ENCODE data around the gene RCOR1. TPM values are rescaled to one million over a fixed set of nuclear protein-coding genes. Genes with fewer than 3 reads are reported as not detected.

RCOR1 gene
- total and polyA plus RNA-seq, 3 experiments from 2014 or later: 1.1 to 14.9 (median 14.5) TPM

DNA sequence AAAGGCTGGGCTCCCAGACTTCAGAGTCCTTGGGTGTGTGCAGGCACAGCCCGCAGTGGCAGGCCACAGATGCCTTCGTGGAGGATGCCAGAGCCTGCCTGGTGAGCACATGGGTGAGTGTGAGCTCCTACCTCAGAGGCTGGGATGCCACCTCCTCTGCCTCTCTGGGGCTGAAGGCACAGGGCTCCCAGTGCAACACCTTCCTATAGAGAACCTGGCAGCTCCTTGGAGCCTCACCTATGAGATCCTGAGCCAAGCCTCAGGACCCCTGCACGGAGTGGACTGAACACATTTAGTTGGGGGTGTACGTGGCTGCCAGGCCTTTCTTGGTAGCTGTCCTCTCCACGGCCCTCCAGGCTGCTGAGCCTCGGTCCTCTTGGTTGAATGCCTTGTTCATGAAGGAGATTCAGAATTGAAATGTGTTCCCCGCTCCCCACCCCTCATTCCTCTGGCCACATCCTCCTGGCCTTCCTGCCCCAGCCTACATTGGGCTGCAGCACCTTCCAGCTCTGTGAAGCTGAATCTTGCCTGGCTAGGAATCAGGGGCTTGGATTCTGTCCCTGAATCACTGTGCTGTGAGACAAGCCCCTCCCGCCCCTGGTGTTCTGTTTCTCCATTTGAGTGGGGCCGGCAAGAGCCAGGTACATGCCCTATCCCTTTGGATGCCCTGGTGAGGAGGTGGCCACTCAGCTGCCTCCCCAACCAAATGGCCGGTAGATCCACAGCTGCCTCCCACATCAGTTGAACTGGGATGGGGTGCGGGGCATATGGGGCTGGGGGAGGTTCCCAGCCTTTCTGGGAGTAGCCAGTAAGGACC is 146.1 kb downstream of the RCOR1 start:
- POLR2A ChIA-PET: no interaction called here
- no peaks in the 10 kb centered on the region for H3K4me1 Mint-ChIP-seq
- Histone ChIP-seq H3K27ac (ENCODE audit: low read depth, low read length) (no peak overlapping the region), H3K27me3 (ENCODE audit: insufficient read depth, low read length, poor library complexity, severe bottlenecking) (no peaks in the 10 kb centered on the region), H3K4me3 (ENCODE audit: low read length) (no peak overlapping the region), H3K4me1 (ENCODE audit: insufficient read depth, low read length) (no peaks in the 10 kb centered on the region), H3K36me3 (ENCODE audit: insufficient read depth, low read length) (no peaks in the 10 kb centered on the region), H3K9me3 (ENCODE audit: low read length) (no peaks in the 10 kb centered on the region)
- no peak for DNase-seq
- peaks cover 0 to 8% (median 4%) of the 10 kb centered on the region in 5 donors for H3K9me3 Mint-ChIP-seq
- no peak overlapping the region for H3K4me3 Mint-ChIP-seq
- peaks cover 4 to 16% (median 5%) of the 10 kb centered on the region in 3 donors for H3K36me3 Mint-ChIP-seq
- CTCF ChIA-PET: interaction anchor here (1.0 kb wide), 1 partner anchor 9 kb away, joined by 3 read pairs; no protein-coding TSS in a partner anchor
- H3K27ac Mint-ChIP-seq: peak overlapping the region in 1 of 8 donors; percentile 65
- H3K27me3 Mint-ChIP-seq: no peaks in the 10 kb centered on the region

DNA sequence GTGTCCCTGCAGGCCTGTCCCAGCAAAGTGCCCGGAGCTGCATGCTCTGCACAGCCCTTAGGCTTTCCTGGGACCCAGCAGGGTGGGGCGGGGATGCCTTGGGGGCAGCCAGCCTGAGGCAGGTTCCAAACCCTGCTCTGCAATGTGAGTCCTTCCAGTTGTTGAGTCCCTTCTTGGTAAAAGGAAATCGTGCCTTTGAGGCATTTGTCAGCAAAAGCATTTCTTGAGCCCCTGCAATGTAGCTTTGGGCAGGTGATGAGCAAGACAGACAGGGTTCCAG is 146.7 kb downstream of the RCOR1 start:
- H3K4me1 ChIP-seq (ENCODE audit: insufficient read depth, low read length): no peaks in the 10 kb centered on the region
- Mint-ChIP-seq H3K4me1 (no peaks in the 10 kb centered on the region), H3K9me3 (peaks cover 0 to 8% (median 4%) of the 10 kb centered on the region in 5 donors), H3K27ac (no peak overlapping the region), H3K36me3 (peaks cover 2 to 15% (median 5%) of the 10 kb centered on the region in 3 donors), H3K27me3 (no peaks in the 10 kb centered on the region), H3K4me3 (no peak overlapping the region)
- POLR2A ChIA-PET: no interaction called here
- H3K27me3 ChIP-seq (ENCODE audit: insufficient read depth, low read length, poor library complexity, severe bottlenecking): no peaks in the 10 kb centered on the region
- H3K4me3 ChIP-seq (ENCODE audit: low read length): no peak overlapping the region
- no peaks in the 10 kb centered on the region for H3K36me3 ChIP-seq (ENCODE audit: insufficient read depth, low read length)
- no peak for DNase-seq
- H3K9me3 ChIP-seq (ENCODE audit: low read length): no peaks in the 10 kb centered on the region
- no peak overlapping the region for H3K27ac ChIP-seq (ENCODE audit: low read depth, low read length)
- CTCF ChIA-PET: interaction anchor here (1.0 kb wide), 1 partner anchor 10 kb away, joined by 3 read pairs; no protein-coding TSS in a partner anchor

- POLR2A ChIA-PET: no interaction called here
- Mint-ChIP-seq H3K4me3 (no peak overlapping the region), H3K27ac (no peak overlapping the region), H3K27me3 (no peaks in the 10 kb centered on the region), H3K4me1 (no peaks in the 10 kb centered on the region), H3K36me3 (peaks cover 2 to 5% (median 5%) of the 10 kb centered on the region in 3 donors), H3K9me3 (peaks cover 0 to 5% (median 3%) of the 10 kb centered on the region in 5 donors)
- no peaks in the 10 kb centered on the region for H3K36me3 ChIP-seq (ENCODE audit: insufficient read depth, low read length)
- H3K4me1 ChIP-seq (ENCODE audit: insufficient read depth, low read length): no peaks in the 10 kb centered on the region
- H3K4me3 ChIP-seq (ENCODE audit: low read length): no peak overlapping the region
- H3K27ac ChIP-seq (ENCODE audit: low read depth, low read length): no peak overlapping the region
- no peak for DNase-seq
- CTCF ChIA-PET: no interaction called here
- H3K27me3 ChIP-seq (ENCODE audit: insufficient read depth, low read length, poor library complexity, severe bottlenecking): no peaks in the 10 kb centered on the region
- H3K9me3 ChIP-seq (ENCODE audit: low read length): no peaks in the 10 kb centered on the region
Measured at GRCh38 chr14:102746634-102747438, 154.4 kb downstream of the RCOR1 start.

- H3K4me1 Mint-ChIP-seq: no peaks in the 10 kb centered on the region
- H3K27me3 ChIP-seq (ENCODE audit: insufficient read depth, low read length, poor library complexity, severe bottlenecking): no peaks in the 10 kb centered on the region
- no peak overlapping the region for H3K27ac Mint-ChIP-seq
- H3K27me3 Mint-ChIP-seq: no peaks in the 10 kb centered on the region
- ChIA-PET CTCF (no interaction called here), POLR2A (no interaction called here)
- peaks cover 0 to 2% (median 0%) of the 10 kb centered on the region in 5 donors for H3K9me3 Mint-ChIP-seq
- no peak overlapping the region for H3K4me3 Mint-ChIP-seq
- H3K9me3 ChIP-seq (ENCODE audit: low read length): no peaks in the 10 kb centered on the region
- H3K4me3 ChIP-seq (ENCODE audit: low read length): no peak overlapping the region
- peaks cover 0 to 2% (median 1%) of the 10 kb centered on the region in 3 donors for H3K36me3 Mint-ChIP-seq
- no peaks in the 10 kb centered on the region for H3K36me3 ChIP-seq (ENCODE audit: insufficient read depth, low read length)
- no peak for DNase-seq
- no peaks in the 10 kb centered on the region for H3K4me1 ChIP-seq (ENCODE audit: insufficient read depth, low read length)
- H3K27ac ChIP-seq (ENCODE audit: low read depth, low read length): no peak overlapping the region
Measured at GRCh38 chr14:102748806-102749205, 156.4 kb downstream of the RCOR1 start.

- POLR2A ChIA-PET: no interaction called here
- Histone ChIP-seq H3K27ac (ENCODE audit: low read depth, low read length) (no peak overlapping the region), H3K4me3 (ENCODE audit: low read length) (no peak overlapping the region), H3K9me3 (ENCODE audit: low read length) (no peaks in the 10 kb centered on the region), H3K27me3 (ENCODE audit: insufficient read depth, low read length, poor library complexity, severe bottlenecking) (no peaks in the 10 kb centered on the region), H3K36me3 (ENCODE audit: insufficient read depth, low read length) (no peaks in the 10 kb centered on the region), H3K4me1 (ENCODE audit: insufficient read depth, low read length) (no peaks in the 10 kb centered on the region)
- Mint-ChIP-seq H3K36me3 (peaks cover 0 to 4% (median 1%) of the 10 kb centered on the region in 3 donors), H3K27me3 (no peaks in the 10 kb centered on the region), H3K4me1 (no peaks in the 10 kb centered on the region), H3K9me3 (peaks cover 0 to 2% (median 0%) of the 10 kb centered on the region in 5 donors), H3K27ac (no peak overlapping the region), H3K4me3 (no peak overlapping the region)
- no peak for DNase-seq
- CTCF ChIA-PET: no interaction called here
Measured at GRCh38 chr14:102749393-102750305, 157.2 kb downstream of the RCOR1 start.

DNA sequence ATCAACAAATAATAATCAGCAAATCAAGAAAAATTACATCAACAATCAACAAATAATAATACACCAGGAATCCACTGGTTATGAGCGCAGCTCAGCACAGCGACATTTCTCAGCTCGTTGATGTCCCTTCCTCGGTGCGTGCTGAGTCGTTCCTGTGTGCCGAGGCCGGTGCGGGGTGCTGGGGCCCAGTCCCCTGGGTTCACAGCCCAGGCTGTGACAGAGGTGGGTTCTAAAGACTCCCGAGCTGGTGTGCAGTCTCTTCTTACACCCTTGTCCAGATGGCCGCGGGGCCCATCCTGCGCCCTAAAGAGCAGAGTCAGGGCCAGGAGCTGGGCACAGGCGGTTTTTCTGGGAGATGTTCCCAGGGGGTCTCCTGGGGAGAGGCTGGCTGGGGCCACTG is 157.9 kb downstream of the RCOR1 start:
- peaks cover 0 to 2% (median 0%) of the 10 kb centered on the region in 5 donors for H3K9me3 Mint-ChIP-seq
- ChIA-PET POLR2A (no interaction called here), CTCF (no interaction called here)
- H3K27ac Mint-ChIP-seq: peak overlapping the region in 2 of 8 donors; percentile 29 to 67
- no peaks in the 10 kb centered on the region for H3K27me3 Mint-ChIP-seq
- no peak overlapping the region for H3K4me3 Mint-ChIP-seq
- Histone ChIP-seq H3K36me3 (ENCODE audit: insufficient read depth, low read length) (no peaks in the 10 kb centered on the region), H3K9me3 (ENCODE audit: low read length) (no peaks in the 10 kb centered on the region), H3K4me1 (ENCODE audit: insufficient read depth, low read length) (no peaks in the 10 kb centered on the region), H3K27me3 (ENCODE audit: insufficient read depth, low read length, poor library complexity, severe bottlenecking) (no peaks in the 10 kb centered on the region), H3K27ac (ENCODE audit: low read depth, low read length) (no peak overlapping the region), H3K4me3 (ENCODE audit: low read length) (no peak overlapping the region)
- peaks cover 0 to 4% (median 1%) of the 10 kb centered on the region in 3 donors for H3K36me3 Mint-ChIP-seq
- no peak for DNase-seq
- H3K4me1 Mint-ChIP-seq: no peaks in the 10 kb centered on the region

- POLR2A ChIA-PET: no interaction called here
- no peaks in the 10 kb centered on the region for H3K4me1 ChIP-seq (ENCODE audit: insufficient read depth, low read length)
- H3K9me3 ChIP-seq (ENCODE audit: low read length): no peaks in the 10 kb centered on the region
- Mint-ChIP-seq H3K27ac (no peak overlapping the region), H3K9me3 (peaks cover 0 to 2% (median 0%) of the 10 kb centered on the region in 5 donors), H3K4me1 (no peaks in the 10 kb centered on the region), H3K27me3 (no peaks in the 10 kb centered on the region), H3K36me3 (peaks cover 0 to 4% (median 1%) of the 10 kb centered on the region in 3 donors), H3K4me3 (no peak overlapping the region)
- no peak for DNase-seq
- no peak overlapping the region for H3K4me3 ChIP-seq (ENCODE audit: low read length)
- no peak overlapping the region for H3K27ac ChIP-seq (ENCODE audit: low read depth, low read length)
- CTCF ChIA-PET: no interaction called here
- no peaks in the 10 kb centered on the region for H3K27me3 ChIP-seq (ENCODE audit: insufficient read depth, low read length, poor library complexity, severe bottlenecking)
- H3K36me3 ChIP-seq (ENCODE audit: insufficient read depth, low read length): no peaks in the 10 kb centered on the region
Measured at GRCh38 chr14:102751088-102751487, 158.6 kb downstream of the RCOR1 start.
